HG03064 (cell line): Measurements from ENCODE around the gene FBXO31.
"Not testable (repeated sequence)": the region's sequence is repeated elsewhere in the genome, so short reads cannot be mapped to it uniquely, and the experiment has no call there.

Experiments used
- ATAC-seq: cut with Tn5 transposase; IDR thresholded peaks from one replicate; pipeline ENCODE4 v1.9.1; 2021; ENCODE audit warnings: low read depth; ENCODE audit not compliant: unreplicated experiment

The FBXO31 gene

GRCh38 chr16:87411375-87412271 lies 28.0 kb upstream of the FBXO31 start:
- no peak for ATAC-seq

GRCh38 chr16:87410968-87411367 lies 27.4 kb upstream of the FBXO31 start:
- no peak for ATAC-seq

DNA sequence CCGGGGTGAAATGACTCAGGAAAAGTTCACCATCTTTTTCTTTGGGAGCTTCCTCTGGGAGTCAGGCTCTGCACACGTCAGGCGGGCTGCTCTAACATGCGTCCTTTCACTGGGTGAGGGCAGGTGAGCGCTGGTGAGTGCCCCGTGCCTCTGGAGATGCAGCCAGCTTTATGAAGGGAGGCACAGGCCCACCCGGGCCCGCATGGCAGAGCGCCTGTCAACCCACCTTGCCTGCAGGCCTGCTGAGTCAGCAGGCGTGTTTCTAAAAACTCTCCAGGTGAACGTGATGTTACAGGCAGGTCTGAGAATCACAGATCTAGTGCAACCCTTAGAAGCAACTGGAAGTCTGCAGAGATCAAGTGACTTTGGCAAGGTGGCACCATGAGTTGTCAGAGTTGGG lies 27.0 kb upstream of the FBXO31 start:
- ATAC-seq: no peak

DNA sequence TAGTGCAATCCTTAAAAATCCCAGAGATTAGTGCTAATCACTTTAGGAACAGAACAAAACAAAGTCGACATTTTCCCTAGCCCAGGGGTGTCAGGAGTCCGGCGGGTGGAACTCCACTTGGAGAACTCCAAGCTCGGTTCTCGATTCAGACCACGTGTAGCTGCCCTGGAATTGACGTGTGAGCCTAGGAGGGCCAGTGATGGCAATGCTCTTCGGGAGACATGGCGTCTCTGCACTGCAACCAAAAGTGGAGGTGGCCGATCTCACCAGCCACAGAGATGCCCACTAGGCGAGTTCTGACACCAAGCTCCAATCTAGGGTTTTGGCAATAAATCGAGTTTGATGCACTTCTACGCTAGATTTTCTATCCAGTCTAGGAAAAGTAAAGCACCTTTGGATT lies 26.2 kb upstream of the FBXO31 start:
- ATAC-seq: no peak

DNA sequence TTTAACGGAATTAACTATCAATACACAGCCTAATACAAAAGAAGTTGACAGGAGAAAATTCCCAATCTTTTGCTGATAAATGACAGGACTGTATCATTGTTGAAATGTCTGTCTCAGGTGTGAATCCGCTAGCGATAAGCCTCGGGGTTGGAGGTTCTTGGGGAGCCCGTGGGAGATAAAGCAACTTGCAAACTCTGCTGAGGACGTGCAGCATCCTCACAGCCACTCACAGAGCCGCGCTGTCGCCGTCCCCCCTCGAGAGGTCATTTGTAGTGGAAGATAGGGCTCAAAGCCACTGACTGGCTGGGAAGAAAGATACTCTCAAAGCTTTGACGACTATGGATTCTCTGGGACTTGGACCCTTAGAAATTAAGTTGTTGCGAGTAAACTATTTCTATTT lies 25.6 kb upstream of the FBXO31 start:
- no peak for ATAC-seq

DNA sequence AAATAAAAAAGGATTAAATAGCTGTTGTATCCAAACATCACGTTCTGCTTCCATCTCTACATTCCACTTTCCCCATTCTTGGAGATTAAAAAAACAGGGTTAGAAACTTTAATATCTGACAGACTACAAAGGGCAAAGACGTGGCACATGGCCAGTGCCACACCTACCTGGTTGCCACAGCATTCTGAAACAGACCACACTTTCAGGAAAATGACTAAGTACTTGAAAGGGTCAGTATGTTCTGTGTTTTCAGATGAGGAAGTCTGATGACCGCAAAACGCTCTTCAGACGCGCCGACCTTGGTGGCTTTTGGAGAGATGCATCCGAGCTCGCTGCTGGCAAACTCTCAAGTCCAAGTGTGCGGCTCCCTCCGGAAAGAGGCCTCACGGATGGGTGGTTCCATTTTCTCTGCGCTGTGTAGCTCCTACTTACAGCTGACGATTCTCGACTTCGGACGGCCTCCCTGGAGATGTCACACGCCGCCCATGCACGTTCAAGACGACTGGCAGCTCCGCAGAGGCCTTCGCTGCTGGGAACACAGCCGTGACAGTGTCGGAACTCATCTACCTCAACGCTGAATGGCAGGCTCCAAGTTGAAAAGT lies 24.0 kb upstream of the FBXO31 start:
- no peak for ATAC-seq

DNA sequence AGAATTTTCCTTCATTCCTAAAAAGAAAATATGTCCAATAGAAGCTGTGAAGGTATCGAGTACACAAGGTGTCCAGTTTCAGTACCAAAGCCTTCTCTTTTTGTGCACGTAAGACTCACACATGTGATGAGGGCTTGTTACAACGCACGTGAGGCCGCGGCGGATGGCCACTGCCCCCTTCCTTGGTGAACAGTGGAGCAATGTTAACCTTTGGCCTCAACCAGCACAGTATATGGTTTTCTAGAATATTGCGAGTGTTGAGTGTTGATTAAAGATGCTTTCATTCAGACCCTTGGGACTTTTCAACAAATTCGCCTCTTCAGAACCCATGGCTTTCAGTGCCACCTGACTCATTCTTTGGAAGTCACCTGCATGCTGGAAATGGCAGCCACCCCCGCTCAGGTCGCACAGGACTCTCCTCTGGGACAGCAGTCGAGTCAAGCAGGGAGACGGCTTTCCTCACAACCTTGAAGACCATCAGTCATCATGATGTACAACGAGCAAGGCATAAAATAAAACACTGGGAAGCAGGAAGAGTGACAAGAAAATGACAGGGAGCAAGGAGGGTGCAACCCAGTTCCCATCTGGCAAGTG lies 23.0 kb upstream of the FBXO31 start:
- ATAC-seq: no peak

GRCh38 chr16:87404764-87405625 lies 21.4 kb upstream of the FBXO31 start:
- no peak for ATAC-seq

DNA sequence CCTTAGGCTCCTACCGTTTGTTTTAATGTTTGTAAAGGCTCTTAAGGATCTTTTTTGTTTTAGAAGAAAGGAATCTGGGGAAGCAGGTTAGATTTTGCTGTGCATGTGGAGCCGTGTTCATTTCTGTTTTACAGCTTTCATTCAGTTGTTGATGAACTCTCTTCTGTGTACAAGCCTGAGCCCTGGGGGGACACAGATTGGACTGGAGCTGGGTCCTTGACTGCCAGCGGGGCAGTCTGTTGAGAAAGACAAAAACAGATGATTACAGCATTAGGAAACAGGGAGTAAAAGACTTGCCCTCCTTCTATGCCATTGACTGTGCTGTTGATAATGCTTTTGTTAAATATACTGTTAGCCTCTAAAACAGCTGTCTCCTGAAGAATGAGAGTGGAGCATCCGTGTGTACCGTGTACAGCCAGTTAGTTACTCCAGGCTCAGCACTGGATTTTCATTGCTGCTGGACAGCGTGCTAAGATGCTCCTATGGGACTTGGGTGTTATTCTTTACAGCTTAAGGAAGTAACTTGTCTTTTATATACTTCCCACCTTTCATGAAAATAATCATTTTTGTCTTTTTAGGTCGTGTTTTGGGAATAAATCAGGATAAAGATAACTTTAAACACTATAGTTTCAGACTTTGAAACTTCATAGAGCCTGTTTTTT lies 11.7 kb upstream of the FBXO31 start:
- no peak for ATAC-seq

- no peak for ATAC-seq
Measured at GRCh38 chr16:87393680-87394055, 10.1 kb upstream of the FBXO31 start.

GRCh38 chr16:87392821-87393679 lies 9.5 kb upstream of the FBXO31 start:
- no peak for ATAC-seq

GRCh38 chr16:87391950-87392820 lies 8.6 kb upstream of the FBXO31 start, which contains the start of gene MAP1LC3B:
Gene MAP1LC3B, plus strand, starts transcription at chr16:87392336. Its CDS starts 92 bp downstream, at chr16:87392428.
- peak; percentile 58 for ATAC-seq

DNA sequence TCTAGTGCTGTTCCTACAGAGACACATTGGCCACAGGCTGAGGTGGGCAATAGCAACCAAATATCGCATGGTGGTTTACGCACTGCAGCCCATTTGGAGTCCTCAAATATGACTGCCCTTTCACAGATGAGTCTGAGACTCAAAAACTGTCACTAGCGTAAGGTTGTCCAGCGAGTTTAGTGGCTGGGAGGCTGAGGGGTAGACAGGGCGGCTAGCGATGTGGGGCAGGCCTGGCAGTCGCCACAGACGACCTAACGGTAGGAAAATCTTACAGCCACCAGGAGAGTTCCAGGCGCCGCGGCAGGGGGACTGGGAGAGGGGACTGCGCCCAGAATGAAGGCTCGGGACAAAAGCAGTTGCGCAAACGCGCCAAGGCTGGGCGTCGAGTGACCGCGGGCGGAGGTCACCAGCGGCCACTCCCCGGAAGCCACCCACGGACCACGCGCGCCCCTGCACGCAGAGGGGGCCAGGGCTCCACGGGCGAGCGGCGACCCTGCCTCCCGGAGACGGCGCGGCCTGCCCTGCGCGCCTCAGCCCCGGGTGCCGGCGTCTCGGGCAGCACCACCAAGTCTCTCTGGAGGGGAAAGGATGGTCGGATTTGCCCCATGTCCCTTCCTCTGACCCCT lies 7.9 kb upstream of the FBXO31 start:
- ATAC-seq: no peak

GRCh38 chr16:87390641-87391323 lies 7.2 kb upstream of the FBXO31 start:
- ATAC-seq: no peak

DNA sequence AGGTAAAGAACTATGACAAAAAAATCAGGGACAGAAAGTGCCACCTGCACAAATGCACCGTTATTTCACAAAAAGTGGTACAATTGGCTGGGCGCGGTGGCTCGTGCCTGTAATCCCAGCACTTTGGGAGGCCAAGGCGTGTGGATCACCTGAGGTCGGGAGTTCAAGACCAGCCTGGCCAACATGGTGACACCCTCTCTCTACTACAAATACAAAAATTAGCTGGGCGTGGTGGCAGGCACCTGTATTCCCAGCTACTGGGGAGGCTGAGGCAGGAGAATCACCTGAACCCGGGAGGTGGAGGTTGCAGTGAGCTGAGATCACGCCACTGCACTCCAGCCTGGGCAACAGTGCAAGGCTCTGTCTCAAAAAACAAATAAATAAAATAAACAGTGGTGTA lies 6.3 kb upstream of the FBXO31 start:
- ATAC-seq: not testable (repeated sequence)

GRCh38 chr16:87389245-87389644 lies 5.7 kb upstream of the FBXO31 start:
- no peak for ATAC-seq

GRCh38 chr16:87388818-87389134 lies 5.2 kb upstream of the FBXO31 start:
- no peak for ATAC-seq
